GM10847 (cell line): ENCODE results near the gene NT5M.

Experiments used
- POLR2A ChIP-seq: IDR thresholded peaks from 2 replicates; pipeline ENCODE4 v1.6.1; 2011; ENCODE audit not compliant: insufficient read length; ENCODE audit errors: extremely low read depth

Gene NT5M

GRCh38 chr17:17356149-17356930 lies 53.2 kb downstream of the NT5M start:
- TF ChIP-seq POLR2A, result no peak

- no peak for TF ChIP-seq POLR2A
Measured at GRCh38 chr17:17356931-17357270, 53.7 kb downstream of the NT5M start.

- no peak for TF ChIP-seq POLR2A
Measured at GRCh38 chr17:17358060-17358751, 55.0 kb downstream of the NT5M start.

- no peak for TF ChIP-seq POLR2A
Measured at GRCh38 chr17:17358866-17359265, 55.7 kb downstream of the NT5M start.

GRCh38 chr17:17359271-17359670 lies 56.1 kb downstream of the NT5M start:
- no peak for TF ChIP-seq POLR2A

GRCh38 chr17:17360087-17360730 lies 57.0 kb downstream of the NT5M start:
- TF ChIP-seq POLR2A, result no peak

- no peak for TF ChIP-seq POLR2A
Measured at GRCh38 chr17:17361543-17361866, 58.3 kb downstream of the NT5M start.

GRCh38 chr17:17361867-17362539 lies 58.8 kb downstream of the NT5M start:
- TF ChIP-seq POLR2A, result no peak

GRCh38 chr17:17362540-17362930 lies 59.4 kb downstream of the NT5M start:
- TF ChIP-seq POLR2A, result no peak

GRCh38 chr17:17363638-17364337 lies 60.6 kb downstream of the NT5M start:
- no peak for TF ChIP-seq POLR2A

GRCh38 chr17:17364338-17364667 lies 61.1 kb downstream of the NT5M start:
- no peak for TF ChIP-seq POLR2A

- TF ChIP-seq POLR2A, result no peak
Measured at GRCh38 chr17:17365476-17366110, 62.4 kb downstream of the NT5M start.

- TF ChIP-seq POLR2A, result no peak
Measured at GRCh38 chr17:17366235-17366634, 63.1 kb downstream of the NT5M start.

- TF ChIP-seq POLR2A, result no peak
Measured at GRCh38 chr17:17366941-17367875, 64.0 kb downstream of the NT5M start.
